ENCODE results near the gene ALK.

GRCh38 chr2:29193681-29194080 lies 727.7 kb downstream of the ALK start:
- TF ChIP-seq CTCF (tag by site-specific recombination; IDR thresholded peaks at IDR 0.05) (no peak), ATF2 (tag by site-specific recombination; IDR thresholded peaks at IDR 0.05; ENCODE audit: low read depth) (no peak), ZBTB49 (tag by site-specific recombination; IDR thresholded peaks at IDR 0.05; ENCODE audit: low read depth) (no peak), ELK4 (IDR thresholded peaks at IDR 0.05; ENCODE audit: borderline replicate concordance, low read depth, low read length) (no peak), ZNF830 (tag by site-specific recombination; IDR thresholded peaks at IDR 0.05; ENCODE audit: low read depth) (no peak), ZNF768 (tag by site-specific recombination; IDR thresholded peaks at IDR 0.05) (no peak), MZF1 (tag by site-specific recombination; IDR thresholded peaks at IDR 0.05; ENCODE audit: borderline replicate concordance) (no peak), ZNF121 (tag by site-specific recombination; IDR thresholded peaks at IDR 0.05) (no peak), ZNF341 (tag by site-specific recombination; IDR thresholded peaks at IDR 0.05; ENCODE audit: low read depth) (no peak), YY1 (tag by site-specific recombination; IDR thresholded peaks at IDR 0.05) (no peak), ZBTB21 (tag by site-specific recombination; IDR thresholded peaks at IDR 0.05) (no peak), ZNF214 (tag by site-specific recombination; IDR thresholded peaks at IDR 0.05; ENCODE audit: borderline replicate concordance) (no peak), PBX3 (CRISPR knock-in tag; IDR thresholded peaks at IDR 0.05) (no peak)

All from HEK293 (cell line).